Keratinocyte (primary cell): ENCODE data around the gene MYOZ2.

ENCODE experiments used
- CTCF ChIP-seq, 3 experiments: IDR thresholded peaks in 1 of 3; conservative IDR thresholded peaks in 1 of 3; optimal IDR thresholded peaks in 1 of 3; 2 replicates in 2 of 3; 3 replicates in 1 of 3; pipeline versions ENCODE3 to v1.5.1; 2011; ENCODE audit warnings: low read length in 3 of 3, mild to moderate bottlenecking in 3 of 3, moderate library complexity in 2 of 3, control low read depth in 1 of 3, inconsistent platforms in 1 of 3; ENCODE audit not compliant: insufficient read depth in 2 of 3; ENCODE audit errors: extremely low read depth in 1 of 3
- EZH2 ChIP-seq: IDR thresholded peaks from one replicate; pipeline ENCODE4 v1.6.1; 2012; ENCODE audit warnings: inconsistent platforms, mild to moderate bottlenecking, low read length, moderate library complexity

- TF ChIP-seq CTCF (optimal IDR thresholded peaks at IDR 0.05 in 1 of 3, IDR thresholded peaks at IDR 0.05 in 1 of 3, conservative IDR thresholded peaks at IDR 0.05 in 1 of 3; ENCODE audit: extremely low read depth in 1 of 3, insufficient read depth in 2 of 3, low read length in 3 of 3) (no peak), EZH2 (no peak)
Observed at GRCh38 chr4:119116021-119116420, 19.6 kb upstream of the MYOZ2 start.
